Testis (tissue), 3 donors: Measurements from ENCODE around the gene MOB3B. TPM values are rescaled to one million over a fixed set of nuclear protein-coding genes. Genes with fewer than 3 reads are reported as not detected.

ENCODE experiments used
- DNase-seq: peaks from one replicate; pipeline ENCODE4 v3.0.0-alpha.2; 2019
- H3K27ac ChIP-seq, 2 donors: fragments of 200-600 bp; sonication (generic); one replicate each; pipeline ENCODE4 v1.5.1; 2019
- H3K27me3 ChIP-seq: fragments of 200-600 bp; sonication (generic); one replicate; pipeline ENCODE4 v1.5.1; 2019
- H3K36me3 ChIP-seq: fragments of 200-600 bp; sonication (generic); one replicate; pipeline ENCODE4 v1.5.1; 2017; ENCODE audit warnings: low read depth; ENCODE audit errors: missing control alignments
- H3K4me1 ChIP-seq: fragments of 200-600 bp; sonication (generic); one replicate; pipeline ENCODE4 v1.5.1; 2019
- H3K4me3 ChIP-seq, 2 donors: fragments of 200-600 bp; sonication (generic); one replicate each; pipeline ENCODE4 v1.5.1; 2017 to 2019
- H3K9me3 ChIP-seq: fragments of 200-600 bp; sonication (generic); one replicate; pipeline ENCODE4 v1.5.1; 2017
- POLR2A ChIP-seq: fragments of 450-650 bp; IDR thresholded peaks from one replicate; pipeline ENCODE4 v1.6.1; 2017; ENCODE audit warnings: antibody characterized with exemption, mild to moderate bottlenecking, moderate library complexity
- WGBS, 2 donors: methylation state at CpG; one replicate each; pipeline ENCODE4 v1.1.5; 2018; 5-methylcytosine and 5-hydroxymethylcytosine counted together
- intact Hi-C: fragments of 100-400 bp; cut with DNase I; formaldehyde crosslinking; loops from one replicate; pipeline ENCODE4 v1.15.1; 2023; ENCODE audit warnings: low total_unique reads
- polyA plus RNA-seq: library from polyadenylated mRNA; stranded (reverse); fragments of 350-450 nt; fragmentation: Illumina TruSeq; extraction: RNeasy Lipid Tissue Mini Kit (QIAGEN cat#74804); gene quantifications from one replicate; pipeline ENCODE4 v1.2.3, GENCODE V29; 2014; ENCODE audit warnings: low read depth, low replicate concordance; ENCODE audit not compliant: insufficient read depth
- total RNA-seq, 2 donors: library from RNA; depleted of rRNA; stranded (reverse); fragments of >200 nt; gene quantifications; one replicate each; pipeline ENCODE4 v1.2.3, GENCODE V29; 2016
- TF ChIP-seq, protein P1 (sequence below), 3 experiments: fragments of 450-650 bp in 2 of 3; fragments of 200-600 bp in 1 of 3; sonication (generic) in 1 of 3; IDR thresholded peaks; one replicate each; pipeline ENCODE4 v1.5.1; 2016 to 2019; ENCODE audit warnings: antibody characterized with exemption in 3 of 3, mild to moderate bottlenecking in 2 of 3, moderate library complexity in 1 of 3

Gene MOB3B
- total and polyA plus RNA-seq, 3 donors from 2014 or later: 9.1 to 23.2 (median 17.5) TPM

DNA sequence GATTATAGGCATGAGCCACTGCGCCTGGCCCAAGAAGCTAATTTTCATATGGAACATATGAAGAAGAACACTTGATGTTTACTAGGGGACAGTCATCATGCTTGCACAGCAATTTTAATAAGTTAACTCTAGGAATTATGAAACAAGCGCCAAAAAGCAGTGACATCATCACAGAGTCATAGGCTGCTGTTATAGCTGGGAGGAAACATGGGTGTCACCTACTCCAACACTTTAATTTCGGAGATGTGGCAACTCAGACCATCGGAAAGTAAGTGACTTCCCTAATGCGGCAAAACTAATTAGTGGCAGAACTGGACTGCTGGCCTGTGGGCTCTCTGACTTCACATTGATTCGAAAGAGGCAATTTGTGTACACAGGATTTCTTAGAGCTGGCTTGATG lies 194.5 kb downstream of the MOB3B start:
- H3K4me3 ChIP-seq: no peak overlapping the region
- H3K9me3 ChIP-seq: no peaks in the 10 kb centered on the region
- no peak for DNase-seq
- no peak overlapping the region for H3K27ac ChIP-seq
- peaks cover 35% of the 10 kb centered on the region for H3K4me1 ChIP-seq
- no peaks in the 10 kb centered on the region for H3K27me3 ChIP-seq
- no peaks in the 10 kb centered on the region for H3K36me3 ChIP-seq
- 92 to 94% methylated on average over 6 of the region's 6 CpGs for WGBS, 2 donors
- TF ChIP-seq, protein P1, sequence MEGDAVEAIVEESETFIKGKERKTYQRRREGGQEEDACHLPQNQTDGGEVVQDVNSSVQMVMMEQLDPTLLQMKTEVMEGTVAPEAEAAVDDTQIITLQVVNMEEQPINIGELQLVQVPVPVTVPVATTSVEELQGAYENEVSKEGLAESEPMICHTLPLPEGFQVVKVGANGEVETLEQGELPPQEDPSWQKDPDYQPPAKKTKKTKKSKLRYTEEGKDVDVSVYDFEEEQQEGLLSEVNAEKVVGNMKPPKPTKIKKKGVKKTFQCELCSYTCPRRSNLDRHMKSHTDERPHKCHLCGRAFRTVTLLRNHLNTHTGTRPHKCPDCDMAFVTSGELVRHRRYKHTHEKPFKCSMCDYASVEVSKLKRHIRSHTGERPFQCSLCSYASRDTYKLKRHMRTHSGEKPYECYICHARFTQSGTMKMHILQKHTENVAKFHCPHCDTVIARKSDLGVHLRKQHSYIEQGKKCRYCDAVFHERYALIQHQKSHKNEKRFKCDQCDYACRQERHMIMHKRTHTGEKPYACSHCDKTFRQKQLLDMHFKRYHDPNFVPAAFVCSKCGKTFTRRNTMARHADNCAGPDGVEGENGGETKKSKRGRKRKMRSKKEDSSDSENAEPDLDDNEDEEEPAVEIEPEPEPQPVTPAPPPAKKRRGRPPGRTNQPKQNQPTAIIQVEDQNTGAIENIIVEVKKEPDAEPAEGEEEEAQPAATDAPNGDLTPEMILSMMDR (IDR thresholded peaks at IDR 0.05): no peak
- no peak for TF ChIP-seq POLR2A
- intact Hi-C loops: no loop called here

DNA sequence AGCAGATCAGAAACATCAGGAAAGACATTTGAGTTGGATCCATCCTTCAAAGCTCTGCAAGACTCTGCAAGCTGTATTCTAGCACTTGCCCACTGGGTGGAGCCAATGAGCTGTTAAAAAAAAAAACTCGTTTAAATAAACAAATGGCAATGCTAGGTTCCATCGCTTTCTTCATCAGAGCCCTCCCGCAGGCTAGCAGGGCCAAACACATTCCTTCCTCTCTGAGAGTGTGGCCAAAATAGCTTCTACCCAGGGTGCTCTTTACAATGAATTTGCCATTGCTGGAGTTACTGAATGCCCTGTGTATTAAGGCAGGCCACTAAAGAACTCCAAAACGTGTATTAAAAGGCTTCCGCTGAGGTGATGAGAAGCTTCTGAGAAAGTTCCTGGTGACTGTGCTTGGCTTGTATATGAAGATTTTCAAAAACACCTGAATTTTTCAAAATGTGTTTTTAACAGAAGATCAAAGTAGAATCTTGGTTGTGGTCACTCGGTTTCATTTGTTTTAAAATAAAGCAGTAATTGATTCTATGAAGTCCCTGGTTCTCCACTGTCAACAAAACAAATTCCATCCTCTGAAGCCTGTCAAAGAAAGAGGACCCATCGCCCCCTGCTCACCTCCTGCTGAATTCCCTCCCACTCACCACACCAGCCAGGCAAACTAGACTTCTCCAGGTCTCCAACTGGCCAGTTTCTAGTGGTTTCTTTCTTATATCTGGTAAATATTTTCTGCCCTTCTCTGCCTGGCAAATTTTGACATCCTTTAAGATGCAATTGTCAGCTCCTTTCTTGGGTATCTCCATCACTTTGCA lies 196.2 kb downstream of the MOB3B start:
- 29 to 37% methylated on average over 7 of the region's 7 CpGs for WGBS, 2 donors
- H3K27ac ChIP-seq: no peak overlapping the region

DNA sequence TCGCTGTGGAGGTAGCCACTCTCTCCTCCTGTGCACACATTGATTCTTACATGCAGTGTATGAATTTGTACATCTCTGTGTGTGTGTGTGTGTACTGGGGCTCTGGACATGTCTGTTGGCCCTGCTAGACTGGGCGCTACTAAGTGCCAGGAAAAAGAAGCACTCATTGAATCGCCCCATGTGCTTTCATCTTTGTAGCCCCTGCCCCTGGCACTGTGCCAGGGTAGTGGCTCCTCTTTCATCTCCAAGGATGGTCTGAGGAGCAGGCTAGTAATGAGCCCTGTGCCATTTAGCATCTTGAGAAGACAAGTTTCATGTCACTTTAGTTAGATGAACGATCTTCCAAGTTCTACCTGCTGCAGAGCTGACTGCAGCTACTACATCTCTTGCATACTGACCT lies 198.2 kb downstream of the MOB3B start:
- H3K27ac ChIP-seq: no peak overlapping the region
- no peak for TF ChIP-seq POLR2A
- TF ChIP-seq, protein P1 (IDR thresholded peaks at IDR 0.05): no peak
- no peaks in the 10 kb centered on the region for H3K36me3 ChIP-seq
- H3K4me1 ChIP-seq: peaks cover 3% of the 10 kb centered on the region
- WGBS, 2 donors: 83 to 96% methylated on average over 4 of the region's 4 CpGs
- H3K4me3 ChIP-seq: no peak overlapping the region
- no peaks in the 10 kb centered on the region for H3K27me3 ChIP-seq
- no peaks in the 10 kb centered on the region for H3K9me3 ChIP-seq
- no peak for DNase-seq
- intact Hi-C loops: loop anchor here (5.0 kb wide), 2 partner anchors 196 to 216 kb away; partner anchors contain the start of gene MOB3B

More for the DNA sequence above, 196.2 kb downstream of the MOB3B start:
- no peaks in the 10 kb centered on the region for H3K27me3 ChIP-seq
- peaks cover 19% of the 10 kb centered on the region for H3K4me1 ChIP-seq
- no peak overlapping the region for H3K4me3 ChIP-seq
- no peak for TF ChIP-seq POLR2A
- TF ChIP-seq, protein P1 (IDR thresholded peaks at IDR 0.05): peak; percentile 82 to 90 (median 85)
- intact Hi-C loops: loop anchor here (5.0 kb wide), 2 partner anchors 194 to 214 kb away; partner anchors contain the start of gene MOB3B
- peak; percentile 77 for DNase-seq
- no peaks in the 10 kb centered on the region for H3K9me3 ChIP-seq
- H3K36me3 ChIP-seq: no peaks in the 10 kb centered on the region

DNA sequence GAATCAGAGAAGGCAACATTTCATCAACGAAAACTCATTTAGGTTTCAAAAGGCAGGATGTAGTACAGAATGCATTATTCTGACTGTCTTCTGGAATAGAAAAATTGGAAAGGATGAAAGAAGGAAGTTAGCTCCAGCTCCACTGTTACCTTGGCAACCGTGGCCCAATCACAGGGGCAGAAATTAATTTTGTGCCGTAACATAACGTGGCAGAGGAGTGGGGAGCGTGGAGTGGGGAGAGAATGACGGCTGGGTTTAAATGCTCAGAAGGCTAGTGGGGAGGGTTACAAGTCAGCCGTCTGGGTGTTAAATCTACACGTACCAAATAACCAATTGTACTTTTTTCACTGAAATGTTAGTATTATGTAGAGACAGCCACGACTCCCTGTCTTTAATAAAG lies 200.3 kb downstream of the MOB3B start:
- H3K4me3 ChIP-seq: no peak overlapping the region
- no peaks in the 10 kb centered on the region for H3K9me3 ChIP-seq
- no peak for DNase-seq
- H3K4me1 ChIP-seq: peaks cover 3% of the 10 kb centered on the region
- H3K27ac ChIP-seq: no peak overlapping the region
- intact Hi-C loops: no loop called here
- H3K36me3 ChIP-seq: no peaks in the 10 kb centered on the region
- no peaks in the 10 kb centered on the region for H3K27me3 ChIP-seq
- 51 to 65% methylated on average over 9 of the region's 9 CpGs for WGBS, 2 donors
- TF ChIP-seq POLR2A: no peak
- TF ChIP-seq, protein P1 (IDR thresholded peaks at IDR 0.05): no peak
